Measurements from ENCODE around the gene REC8.
A peak's percentile ranks its signal among the peaks of the same experiment; 100 is the strongest.

The REC8 gene

GRCh38 chr14:24171422-24172260, at the start of gene REC8:
REC8 (plus strand) TSS chr14:24172080; CDS start chr14:24172553, 473 bp downstream.
- DNase-seq: peak; percentile 99

GRCh38 chr14:24122416-24122815, 49.5 kb upstream of the REC8 start:
- DNase-seq: no peak

DNA sequence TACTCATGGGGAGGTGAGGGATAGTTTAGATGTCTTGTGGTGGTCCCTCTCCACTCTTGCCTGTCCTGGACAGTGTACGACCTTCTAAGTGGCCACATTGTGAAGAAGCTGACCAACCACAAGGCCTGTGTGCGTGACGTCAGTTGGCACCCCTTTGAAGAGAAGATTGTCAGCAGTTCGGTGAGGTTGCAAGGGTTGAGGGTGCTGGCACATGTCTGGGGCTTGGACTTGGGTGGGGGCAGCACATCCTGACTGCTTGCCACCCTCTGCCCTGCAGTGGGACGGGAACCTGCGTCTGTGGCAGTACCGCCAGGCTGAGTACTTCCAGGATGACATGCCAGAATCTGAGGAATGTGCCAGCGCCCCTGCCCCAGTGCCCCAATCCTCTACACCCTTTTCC, 49.0 kb upstream of the REC8 start:
- DNase-seq: no peak

- DNase-seq: no peak
These were observed 48.2 kb upstream of the REC8 start for GRCh38 chr14:24123424-24124417.

GRCh38 chr14:24126939-24127338, 44.9 kb upstream of the REC8 start:
- DNase-seq: no peak

DNA sequence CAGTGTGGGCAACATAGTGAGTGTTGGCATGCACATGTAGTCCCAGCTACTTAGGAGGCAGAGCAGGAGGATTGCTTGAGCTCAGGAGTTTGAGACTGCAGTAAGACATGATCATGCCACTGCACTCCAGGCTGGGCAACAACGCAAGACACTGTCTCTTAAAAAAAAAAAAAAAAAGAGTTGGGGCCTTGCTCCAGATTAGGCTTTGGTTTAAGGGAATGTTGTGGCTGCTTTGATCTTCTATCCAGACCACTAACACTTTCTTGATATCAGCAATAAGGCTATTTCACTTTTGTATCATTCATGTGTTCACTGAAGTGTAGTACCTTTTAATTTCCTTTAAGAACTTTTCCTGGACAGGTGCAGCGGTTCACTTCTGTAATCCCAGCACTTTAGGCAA, 44.2 kb upstream of the REC8 start:
- no peak for DNase-seq

DNA sequence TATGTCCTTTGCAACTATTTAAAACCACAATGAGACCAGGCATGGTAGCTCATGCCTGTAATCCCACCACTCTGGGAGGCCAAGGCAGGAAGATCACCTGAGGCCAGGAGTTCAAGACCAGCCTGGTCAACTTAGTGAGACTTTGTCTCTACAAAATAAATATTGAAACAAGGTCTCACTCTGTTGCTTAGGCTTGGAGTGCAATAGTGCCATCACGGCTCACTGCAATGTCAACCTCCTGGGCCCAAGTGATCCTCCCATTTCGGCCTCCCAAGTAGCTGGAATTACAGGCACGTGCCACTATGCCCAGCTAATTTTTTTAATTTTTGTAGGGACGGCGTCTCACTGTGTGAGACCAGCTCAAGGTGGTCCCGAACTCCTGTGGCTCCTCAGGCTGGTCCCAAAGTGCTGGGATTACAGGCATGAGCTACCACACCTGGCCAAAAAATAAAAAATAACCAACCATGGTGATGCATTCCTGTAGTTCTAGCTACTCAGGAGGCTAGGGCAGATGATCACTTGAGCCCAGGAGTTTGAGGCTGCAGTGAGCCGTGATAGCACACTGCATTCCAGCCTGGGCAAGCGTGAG, 42.4 kb upstream of the REC8 start:
- DNase-seq: no peak

DNA sequence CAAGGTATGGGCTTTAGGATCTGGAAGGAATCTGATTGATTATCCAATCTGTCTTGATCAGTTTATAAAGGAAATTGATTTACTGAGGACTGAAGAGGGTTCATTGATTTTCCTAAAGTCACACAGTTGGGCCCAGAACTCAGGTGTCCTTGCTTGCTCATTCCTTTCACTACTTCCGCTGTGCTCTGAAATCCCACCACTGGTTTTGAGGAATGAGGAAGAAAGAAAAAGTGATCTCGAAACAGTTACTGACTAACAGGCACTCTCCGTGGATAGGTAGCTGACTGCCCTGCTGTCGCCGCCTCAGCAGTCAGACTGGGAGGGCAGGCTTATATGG, 41.5 kb upstream of the REC8 start, which contains the start of gene FITM1:
FITM1 (plus strand) TSS at position 280 of the 337 bp plus-strand sequence. CDS start 905 bp downstream, outside the sequence.
- DNase-seq: no peak

- no peak for DNase-seq
These were observed 40.9 kb upstream of the REC8 start for GRCh38 chr14:24130717-24131548.

GRCh38 chr14:24131549-24131966, 40.3 kb upstream of the REC8 start:
- no peak for DNase-seq

DNA sequence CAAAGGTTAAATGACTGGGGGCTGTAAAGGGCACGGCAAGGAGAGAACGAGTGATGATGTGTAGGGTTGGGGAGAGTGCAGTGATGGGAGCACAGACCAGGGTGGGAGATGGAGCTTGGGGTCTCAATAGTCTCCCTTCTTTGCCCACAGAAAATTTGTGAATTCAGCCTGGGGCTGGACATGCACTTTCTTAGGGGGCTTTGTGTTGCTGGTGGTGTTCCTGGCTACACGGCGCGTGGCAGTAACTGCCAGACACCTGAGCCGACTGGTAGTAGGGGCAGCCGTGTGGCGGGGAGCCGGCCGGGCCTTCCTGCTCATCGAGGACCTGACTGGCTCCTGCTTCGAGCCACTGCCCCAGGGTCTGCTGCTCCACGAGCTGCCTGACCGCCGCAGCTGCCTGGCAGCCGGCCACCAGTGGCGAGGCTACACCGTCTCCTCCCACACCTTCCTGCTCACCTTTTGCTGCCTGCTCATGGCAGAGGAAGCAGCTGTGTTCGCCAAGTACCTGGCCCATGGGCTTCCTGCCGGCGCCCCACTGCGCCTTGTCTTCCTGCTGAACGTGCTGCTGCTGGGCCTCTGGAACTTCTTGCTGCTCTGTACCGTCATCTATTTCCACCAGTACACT, 39.7 kb upstream of the REC8 start:
- DNase-seq: peak; percentile 85

GRCh38 chr14:24132976-24133375, 38.9 kb upstream of the REC8 start:
- no peak for DNase-seq

DNA sequence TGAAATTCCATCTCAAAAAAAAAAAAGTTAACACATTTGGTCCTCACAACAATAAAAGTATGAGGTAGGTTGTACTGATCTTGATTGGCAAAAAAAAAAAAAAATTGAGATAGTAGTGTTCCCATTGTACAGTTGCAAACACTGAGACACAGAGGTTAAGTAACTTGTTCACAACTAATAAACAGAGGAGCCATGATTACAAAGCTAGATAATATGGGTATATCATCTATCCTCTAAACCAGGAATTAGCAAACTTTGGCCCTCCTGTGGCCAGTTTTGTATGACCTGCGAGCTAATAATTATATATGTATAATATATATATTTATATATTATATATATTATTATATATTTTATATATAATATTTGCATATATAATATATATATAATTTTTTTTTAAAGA, 38.1 kb upstream of the REC8 start:
- no peak for DNase-seq

DNA sequence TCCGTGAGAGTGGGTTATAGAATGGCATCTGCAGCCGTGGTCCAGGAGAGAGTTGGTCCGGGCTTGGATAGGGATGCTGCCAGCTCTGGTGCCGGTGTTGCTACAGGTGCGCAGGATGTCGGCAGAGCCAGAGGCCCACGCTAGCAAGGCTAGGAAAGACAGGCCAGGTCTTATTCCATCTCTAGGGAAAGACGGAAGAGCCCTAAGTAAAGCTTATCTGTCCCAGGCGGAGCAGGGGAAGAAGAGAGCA, 36.4 kb upstream of the REC8 start:
- no peak for DNase-seq

DNA sequence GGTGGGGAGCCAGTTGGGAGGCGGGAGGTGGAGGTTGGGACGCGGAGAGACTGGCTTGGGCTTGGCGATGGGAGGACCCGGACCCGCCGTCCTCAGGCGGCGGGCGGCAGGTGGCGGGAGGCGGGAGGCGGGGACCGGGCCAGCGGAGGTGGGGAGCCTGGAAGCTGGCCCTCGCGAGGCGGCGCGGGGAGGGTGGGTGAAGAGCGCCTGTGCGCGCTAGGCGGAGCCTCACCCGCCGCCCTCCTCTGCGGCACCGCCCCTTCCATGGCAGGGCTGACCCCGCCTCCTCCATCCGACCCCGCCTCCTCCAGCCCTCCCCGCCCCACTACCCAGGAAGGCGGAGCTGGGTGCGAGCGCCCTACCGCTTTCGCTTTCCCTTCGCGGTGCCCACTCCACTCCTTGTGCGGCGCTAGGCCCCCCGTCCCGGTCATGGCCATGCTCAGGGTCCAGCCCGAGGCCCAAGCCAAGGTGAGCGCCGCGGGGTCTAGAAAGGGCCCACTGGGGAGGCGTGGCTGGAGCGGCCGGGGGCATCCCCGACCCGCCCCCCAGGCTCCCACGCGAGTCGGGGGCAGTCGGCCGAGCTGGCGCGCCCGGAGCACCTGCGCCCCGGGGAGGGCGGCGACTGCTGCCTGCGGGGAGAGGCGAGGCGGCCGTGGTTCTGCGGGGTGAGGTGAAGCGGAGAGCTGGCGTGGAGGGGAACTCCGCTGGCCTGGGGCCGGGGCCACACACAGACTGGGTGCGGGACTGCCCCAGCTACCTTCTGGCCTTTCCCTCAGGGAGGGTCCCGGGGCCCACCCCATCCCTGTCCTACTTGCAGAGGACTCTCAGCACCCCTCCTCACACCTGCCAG, 35.8 kb upstream of the REC8 start, which contains the start of gene PSME1:
PSME1 (plus strand) TSS at position 361 of the 850 bp plus-strand sequence; CDS start at position 430, 69 bp downstream.
- DNase-seq: peak; percentile 95

DNA sequence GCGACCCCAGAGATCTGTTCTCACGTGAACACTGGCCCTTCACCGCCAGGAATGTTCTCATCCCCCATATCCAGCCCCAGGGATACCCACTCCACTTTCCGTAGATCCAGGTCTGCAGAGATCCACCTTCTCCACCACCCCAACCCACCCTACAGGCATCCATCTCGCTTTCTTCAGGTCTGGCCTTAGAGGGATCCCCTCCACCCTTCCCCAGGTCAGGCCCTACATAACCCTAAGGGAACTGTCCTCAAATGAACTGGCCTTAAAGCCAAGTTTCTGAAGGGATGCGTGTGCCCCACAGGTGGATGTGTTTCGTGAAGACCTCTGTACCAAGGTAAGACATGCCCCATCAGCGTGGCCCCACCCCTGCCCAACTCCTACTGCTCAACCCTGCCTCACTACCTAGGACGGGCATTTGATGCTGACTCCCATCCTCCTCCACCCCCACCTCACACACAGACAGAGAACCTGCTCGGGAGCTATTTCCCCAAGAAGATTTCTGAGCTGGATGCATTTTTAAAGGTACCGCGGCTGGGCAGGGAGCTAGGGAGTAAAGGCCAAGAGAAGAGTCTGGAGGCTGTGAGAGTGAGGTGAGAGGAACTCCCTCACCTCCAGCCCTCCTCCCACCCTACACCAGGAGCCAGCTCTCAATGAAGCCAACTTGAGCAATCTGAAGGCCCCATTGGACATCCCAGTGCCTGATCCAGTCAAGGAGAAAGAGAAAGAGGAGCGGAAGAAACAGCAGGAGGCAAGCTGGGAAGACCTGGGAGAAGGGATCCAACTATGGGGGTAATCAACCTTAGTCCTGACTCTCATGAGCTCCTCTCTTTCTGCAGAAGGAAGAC, 35.0 kb upstream of the REC8 start:
- DNase-seq: no peak

- no peak for DNase-seq
These were observed 34.1 kb upstream of the REC8 start for GRCh38 chr14:24137529-24138395.

DNA sequence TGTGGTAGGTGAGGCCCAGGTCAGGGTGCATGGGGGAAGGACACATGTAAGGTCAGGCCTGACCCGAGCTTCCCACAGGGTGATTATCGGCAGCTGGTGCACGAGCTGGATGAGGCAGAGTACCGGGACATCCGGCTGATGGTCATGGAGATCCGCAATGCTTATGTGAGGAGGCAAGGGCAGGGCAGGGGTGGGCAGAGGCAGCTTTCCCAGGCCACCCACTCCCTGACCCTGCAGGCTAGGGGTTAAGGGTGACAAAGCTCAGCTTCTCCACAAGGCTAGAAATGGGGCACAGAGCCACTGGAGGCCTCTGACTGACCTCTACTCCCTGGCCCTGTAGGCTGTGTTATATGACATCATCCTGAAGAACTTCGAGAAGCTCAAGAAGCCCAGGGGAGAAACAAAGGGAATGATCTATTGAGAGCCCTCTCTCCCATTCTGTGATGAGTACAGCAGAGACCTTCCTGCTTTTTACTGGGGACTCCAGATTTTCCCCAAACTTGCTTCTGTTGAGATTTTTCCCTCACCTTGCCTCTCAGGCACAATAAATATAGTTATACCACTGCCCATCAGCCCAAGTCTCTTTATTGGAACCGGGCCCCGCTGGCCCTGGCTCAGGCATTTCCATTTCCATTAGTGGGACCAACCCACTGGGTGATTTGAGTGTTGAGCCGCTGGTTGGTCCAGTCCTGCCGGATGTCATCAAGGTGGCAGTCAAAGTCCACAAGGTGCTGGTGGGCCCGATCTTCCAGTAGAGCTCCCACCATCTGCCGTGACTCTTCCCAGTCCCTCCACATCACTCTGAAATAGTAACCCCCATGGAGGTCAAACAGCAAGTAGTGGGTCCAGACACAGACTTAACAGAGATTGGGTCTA, 33.2 kb upstream of the REC8 start:
- DNase-seq: no peak

All from COR-L47 (cell line).